Spinal cord (tissue), 10 donors: Measurements from ENCODE around the gene CRAT. TPM values are rescaled to one million over a fixed set of nuclear protein-coding genes. Genes with fewer than 3 reads are reported as not detected.

Experiments used
- DNase-seq, 6 donors: peaks; one replicate each; pipeline versions ENCODE4 v3.0.0 to v3.0.0-alpha.2; 2013 to 2015; ENCODE audit warnings: low spot score in 6 of 6, low read depth in 4 of 6
- H3K27ac ChIP-seq: one replicate; pipeline ENCODE4 v1.5.1; 2013; ENCODE audit warnings: low read depth, low read length, control low read depth
- H3K27me3 ChIP-seq: one replicate; pipeline ENCODE4 v1.6.1; 2013; ENCODE audit warnings: low read length; ENCODE audit not compliant: control insufficient read depth, insufficient read depth
- H3K36me3 ChIP-seq: one replicate; pipeline ENCODE4 v1.6.1; 2013; ENCODE audit warnings: low read length; ENCODE audit not compliant: control insufficient read depth, insufficient read depth
- H3K4me1 ChIP-seq: one replicate; pipeline ENCODE4 v1.6.1; 2013; ENCODE audit warnings: low read length; ENCODE audit not compliant: control insufficient read depth, insufficient read depth
- H3K4me3 ChIP-seq: one replicate; pipeline ENCODE4 v1.5.1; 2013; ENCODE audit warnings: low read depth, low read length, control low read depth
- H3K9me3 ChIP-seq: one replicate; pipeline ENCODE4 v1.6.1; 2013; ENCODE audit warnings: low read length; ENCODE audit not compliant: control insufficient read depth, insufficient read depth
- WGBS: methylation state at CpG from one replicate; pipeline ENCODE4 v1.1.5; 2013; ENCODE audit warnings: missing lambda C conversion rate; ENCODE audit not compliant: insufficient coverage; 5-methylcytosine and 5-hydroxymethylcytosine counted together
- polyA plus RNA-seq, 2 donors: library from polyadenylated mRNA; unstranded; fragments of 120-200 nt; gene quantifications; one replicate each; pipeline ENCODE4 v1.2.1, GENCODE V29; 2013; ENCODE audit not compliant: insufficient read length in 2 of 2
- total RNA-seq, 2 donors: library from RNA; depleted of rRNA in 1 of 2; stranded (reverse); fragments of 120-200 nt in 1 of 2; fragments of >200 nt in 1 of 2; gene quantifications; one replicate each; pipeline versions ENCODE4 v1.2.3 to v1.2.4, GENCODE V29; 2013 to 2014
- donor health status: healthy.

The CRAT gene
- total and polyA plus RNA-seq, 4 donors: 27.1 to 68.7 (median 48.3) TPM

- Histone ChIP-seq H3K36me3 (peaks cover 23% of the 10 kb centered on the region), H3K27ac (no peak overlapping the region), H3K27me3 (no peaks in the 10 kb centered on the region), H3K4me1 (peaks cover 26% of the 10 kb centered on the region), H3K9me3 (no peaks in the 10 kb centered on the region), H3K4me3 (no peak overlapping the region)
- no peak for DNase-seq
- 98% methylated on average over 11 of the region's 13 CpGs for WGBS
Observed at GRCh38 chr9:129079829-129080228, 30.8 kb downstream of the CRAT start.

- WGBS: 86% methylated on average over 18 of the region's 18 CpGs
- Histone ChIP-seq H3K9me3 (no peaks in the 10 kb centered on the region), H3K27ac (no peak overlapping the region), H3K36me3 (peaks cover 14% of the 10 kb centered on the region), H3K4me1 (peaks cover 26% of the 10 kb centered on the region), H3K27me3 (no peaks in the 10 kb centered on the region), H3K4me3 (no peak overlapping the region)
- DNase-seq: no peak
Observed at GRCh38 chr9:129078691-129079503, 31.7 kb downstream of the CRAT start.

GRCh38 chr9:129077236-129077635 lies 33.4 kb downstream of the CRAT start:
- no peaks in the 10 kb centered on the region for H3K9me3 ChIP-seq
- H3K36me3 ChIP-seq: peaks cover 8% of the 10 kb centered on the region
- H3K4me1 ChIP-seq: peaks cover 21% of the 10 kb centered on the region
- H3K27ac ChIP-seq: no peak overlapping the region
- H3K27me3 ChIP-seq: no peaks in the 10 kb centered on the region
- no peak for DNase-seq
- no peak overlapping the region for H3K4me3 ChIP-seq
- 90% methylated on average over 2 of the region's 10 CpGs for WGBS

GRCh38 chr9:129076640-129077037 lies 34.0 kb downstream of the CRAT start:
- Histone ChIP-seq H3K36me3 (peaks cover 13% of the 10 kb centered on the region), H3K4me3 (no peak overlapping the region), H3K27me3 (no peaks in the 10 kb centered on the region), H3K27ac (no peak overlapping the region), H3K9me3 (no peaks in the 10 kb centered on the region), H3K4me1 (peaks cover 21% of the 10 kb centered on the region)
- DNase-seq: no peak
- WGBS: 93% methylated on average over 10 of the region's 11 CpGs

GRCh38 chr9:129075996-129076639 lies 34.5 kb downstream of the CRAT start:
- no peak overlapping the region for H3K27ac ChIP-seq
- H3K4me3 ChIP-seq: no peak overlapping the region
- no peaks in the 10 kb centered on the region for H3K27me3 ChIP-seq
- H3K4me1 ChIP-seq: peaks cover 23% of the 10 kb centered on the region
- H3K36me3 ChIP-seq: peaks cover 18% of the 10 kb centered on the region
- DNase-seq: no peak
- H3K9me3 ChIP-seq: no peaks in the 10 kb centered on the region
- 90% methylated on average over 16 of the region's 16 CpGs for WGBS

- Histone ChIP-seq H3K27me3 (no peaks in the 10 kb centered on the region), H3K36me3 (peaks cover 38% of the 10 kb centered on the region), H3K4me3 (no peak overlapping the region), H3K9me3 (no peaks in the 10 kb centered on the region), H3K27ac (no peak overlapping the region), H3K4me1 (peaks cover 26% of the 10 kb centered on the region)
- DNase-seq: no peak
- no CpG with 5 or more reads among the region's 3 CpGs for WGBS
Observed at GRCh38 chr9:129074106-129074505, 36.5 kb downstream of the CRAT start.

- Histone ChIP-seq H3K4me1 (peaks cover 26% of the 10 kb centered on the region), H3K9me3 (no peaks in the 10 kb centered on the region), H3K27ac (no peak overlapping the region), H3K27me3 (no peaks in the 10 kb centered on the region), H3K36me3 (peaks cover 43% of the 10 kb centered on the region), H3K4me3 (no peak overlapping the region)
- DNase-seq: no peak
- WGBS: 100% methylated on average over 2 of the region's 8 CpGs
Observed at GRCh38 chr9:129073404-129073803, 37.2 kb downstream of the CRAT start.

GRCh38 chr9:129072171-129072570 lies 38.4 kb downstream of the CRAT start:
- 64% methylated on average over 6 of the region's 9 CpGs for WGBS
- Histone ChIP-seq H3K4me1 (peaks cover 26% of the 10 kb centered on the region), H3K27ac (no peak overlapping the region), H3K4me3 (no peak overlapping the region), H3K9me3 (no peaks in the 10 kb centered on the region), H3K27me3 (no peaks in the 10 kb centered on the region), H3K36me3 (peaks cover 55% of the 10 kb centered on the region)
- peak in 1 of 6 donors; percentile 10 for DNase-seq

GRCh38 chr9:129071526-129072126 lies 39.0 kb downstream of the CRAT start:
- H3K9me3 ChIP-seq: no peaks in the 10 kb centered on the region
- no peaks in the 10 kb centered on the region for H3K27me3 ChIP-seq
- H3K27ac ChIP-seq: no peak overlapping the region
- peak in 4 of 6 donors; percentile 21 to 73 (median 54) for DNase-seq
- 34% methylated on average over 10 of the region's 10 CpGs for WGBS
- peaks cover 58% of the 10 kb centered on the region for H3K36me3 ChIP-seq
- H3K4me3 ChIP-seq: no peak overlapping the region
- H3K4me1 ChIP-seq: peaks cover 26% of the 10 kb centered on the region
